Skeletal muscle cell (primary cell): ENCODE measurements around the gene DUSP11.
"Not testable (repeated sequence)": the region's sequence is repeated elsewhere in the genome, so short reads cannot be mapped to it uniquely, and the experiment has no call there.

Source experiments
- DNase-seq: peaks from one replicate; pipeline ENCODE4 v3.0.0-alpha.2; 2010; ENCODE audit warnings: low read depth
- H3K4me3 ChIP-seq: 2 replicates; pipeline ENCODE4 v1.5.1; 2011; ENCODE audit warnings: low read depth, mild to moderate bottlenecking, control low read depth, low read length, moderate library complexity

DUSP11 gene

DNA sequence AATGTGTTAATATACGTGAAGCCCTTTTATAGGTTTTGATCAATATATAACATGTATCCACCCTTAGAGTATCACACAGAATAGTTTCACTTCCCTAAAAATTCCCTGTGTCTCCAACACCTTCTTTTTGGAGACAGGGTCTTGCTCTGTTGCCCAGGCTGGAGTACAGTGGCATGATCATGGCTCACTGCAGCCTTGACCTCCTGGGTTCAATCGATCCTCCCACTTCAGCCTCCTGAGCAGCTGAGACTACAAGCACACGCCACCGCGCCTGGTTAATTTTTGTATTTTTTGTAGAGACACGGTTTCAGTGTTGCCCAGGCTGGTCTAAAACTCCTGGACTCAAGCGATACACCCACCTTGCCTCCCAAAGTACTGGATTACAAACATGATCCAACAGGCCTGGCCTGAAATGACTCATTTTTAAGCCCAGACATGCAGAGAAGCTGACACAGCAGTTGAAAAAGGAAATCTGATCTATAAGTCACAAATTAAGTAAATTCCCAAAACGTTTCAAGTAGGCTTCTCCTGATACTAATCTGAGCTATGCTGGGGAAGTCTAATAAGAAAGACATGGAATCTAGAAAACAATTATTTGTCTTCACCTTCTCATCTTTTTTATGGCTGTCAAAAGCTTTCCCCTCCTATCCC lies 2.9 kb downstream of the DUSP11 start:
- peak; percentile 23 for DNase-seq
- H3K4me3 ChIP-seq: no peak overlapping the region

DNA sequence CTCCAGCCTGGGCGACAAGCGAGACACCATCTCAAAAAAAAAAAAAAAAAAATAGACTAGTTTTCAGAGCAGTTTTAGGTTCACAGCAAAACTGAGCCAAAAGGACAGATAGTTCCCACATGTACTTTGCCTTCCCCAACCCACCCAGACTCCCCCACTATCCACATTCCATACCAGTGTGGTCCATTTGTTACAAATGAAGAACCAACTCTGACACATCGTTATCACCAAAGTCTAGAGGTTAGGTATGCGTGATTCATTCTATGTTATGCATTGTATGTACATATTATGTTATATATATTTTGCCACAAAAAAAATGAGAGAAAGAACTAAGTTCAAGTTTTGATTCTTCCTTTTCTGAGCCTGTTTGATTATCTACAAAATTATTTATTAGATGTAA lies 3.5 kb downstream of the DUSP11 start:
- H3K4me3 ChIP-seq: no peak overlapping the region
- DNase-seq: peak; percentile 30

DNA sequence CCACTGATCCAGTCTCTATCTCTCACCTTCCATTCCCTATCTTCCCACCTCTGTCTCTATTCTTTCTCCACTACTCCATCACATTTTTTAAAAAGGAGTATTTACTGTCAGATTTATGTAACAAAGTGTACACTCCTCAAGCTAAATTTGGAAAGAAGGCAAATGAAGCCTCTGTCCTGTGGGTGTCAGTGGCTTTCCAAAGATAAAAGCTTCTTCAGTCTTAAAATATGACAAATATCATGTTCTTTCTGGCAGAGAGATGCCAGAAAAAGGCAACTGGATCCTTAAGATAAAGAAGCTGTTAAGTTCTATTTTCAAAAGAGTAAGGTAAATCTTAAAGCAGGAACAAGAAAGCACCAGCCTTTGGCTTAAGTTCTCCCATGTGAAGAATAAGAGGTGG lies 7.1 kb downstream of the DUSP11 start:
- no peak for DNase-seq
- H3K4me3 ChIP-seq: no peak overlapping the region

DNA sequence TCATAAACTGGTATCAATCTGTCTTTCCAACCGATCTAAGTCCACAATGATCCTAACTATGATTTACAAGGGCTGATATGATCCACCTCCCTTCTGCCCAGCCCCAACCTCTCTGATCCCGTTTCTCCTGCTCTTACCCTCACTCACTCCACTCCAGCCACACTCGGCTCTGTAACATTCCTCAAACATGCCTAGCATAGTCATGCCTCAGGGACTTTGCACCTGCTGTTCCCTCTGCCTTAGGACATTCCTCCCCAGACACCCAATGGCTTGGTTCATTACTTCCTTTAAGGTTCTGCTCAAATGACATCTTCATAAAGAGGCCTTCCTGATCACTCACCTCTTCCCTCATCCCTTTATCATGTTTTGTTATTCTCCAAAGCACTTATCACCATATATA lies 9.2 kb downstream of the DUSP11 start:
- DNase-seq: no peak
- H3K4me3 ChIP-seq: no peak overlapping the region

DNA sequence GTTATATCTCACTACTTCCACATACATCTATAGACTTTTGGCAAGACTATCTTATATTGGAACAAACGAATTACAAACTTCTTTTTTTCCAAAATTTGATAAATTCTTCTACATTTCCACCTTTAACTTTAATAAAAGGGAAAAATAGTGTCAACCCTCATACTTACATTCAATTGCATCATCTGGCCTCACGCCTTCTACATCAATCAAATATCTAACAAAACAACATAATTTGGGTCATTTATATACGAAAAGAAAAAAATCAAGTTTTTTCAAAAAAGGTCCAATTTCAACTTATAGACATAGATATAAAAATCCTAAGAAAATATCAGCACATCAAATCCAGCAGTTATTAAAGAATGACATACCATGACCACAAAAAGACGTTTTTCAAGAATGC lies 12.9 kb downstream of the DUSP11 start:
- DNase-seq: no peak
- H3K4me3 ChIP-seq: no peak overlapping the region

DNA sequence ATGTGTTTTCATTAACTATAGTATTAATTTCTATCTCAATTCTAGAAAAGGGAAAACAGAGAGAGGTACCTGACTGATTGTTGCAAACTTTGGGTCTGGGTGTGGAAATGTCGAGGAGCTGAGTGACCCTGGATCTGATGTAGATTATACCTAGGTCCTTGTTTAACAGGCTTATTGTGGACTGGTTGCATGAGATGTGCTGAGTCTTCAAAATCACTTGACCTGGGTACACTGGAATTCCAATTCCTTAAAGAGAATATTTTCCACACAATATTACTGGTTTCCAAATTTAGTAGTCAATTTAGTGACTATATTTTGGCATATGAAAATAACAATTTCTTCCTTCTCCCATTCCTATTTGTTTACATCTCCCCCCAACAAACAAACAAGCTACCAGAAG lies 13.6 kb downstream of the DUSP11 start:
- DNase-seq: no peak
- no peak overlapping the region for H3K4me3 ChIP-seq

DNA sequence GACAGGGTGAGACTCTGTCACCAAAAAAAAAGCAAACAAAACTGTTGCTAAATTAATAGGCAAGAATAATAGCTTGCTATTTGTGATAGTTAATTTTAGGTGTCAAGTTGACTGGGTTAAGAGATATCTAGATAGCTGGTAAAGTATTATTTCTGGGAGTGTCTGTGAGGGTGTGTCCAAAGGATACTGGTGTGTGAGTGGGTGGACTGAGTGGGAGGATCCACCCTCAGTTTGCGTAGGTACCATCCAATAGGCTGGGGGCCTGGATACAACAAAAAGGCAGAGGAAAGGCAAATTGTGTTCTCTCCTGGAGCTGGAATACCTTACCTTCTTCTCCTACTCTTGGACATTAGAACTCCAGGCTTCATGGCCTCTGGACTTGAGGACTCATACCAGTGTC lies 15.0 kb downstream of the DUSP11 start:
- DNase-seq: no peak
- H3K4me3 ChIP-seq: no peak overlapping the region

DNA sequence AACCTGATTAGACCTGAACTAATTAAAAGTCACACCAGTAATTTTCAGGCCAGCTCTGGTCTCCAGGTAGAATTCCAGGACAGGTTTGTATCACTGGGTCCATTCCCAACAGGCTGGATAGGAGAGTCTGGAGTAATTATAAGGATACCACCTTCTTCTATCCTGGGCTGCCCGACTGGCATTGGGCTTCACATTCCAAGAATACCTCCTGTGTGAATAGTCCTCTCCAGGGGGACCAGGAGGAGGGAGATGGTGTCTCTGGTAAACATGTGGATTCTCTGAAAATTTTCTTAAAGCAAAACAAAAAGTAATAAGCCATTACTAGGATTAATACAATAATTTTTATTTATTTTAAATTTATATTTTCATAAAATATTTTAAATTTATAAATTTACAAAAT lies 17.3 kb downstream of the DUSP11 start:
- DNase-seq: no peak
- no peak overlapping the region for H3K4me3 ChIP-seq

DNA sequence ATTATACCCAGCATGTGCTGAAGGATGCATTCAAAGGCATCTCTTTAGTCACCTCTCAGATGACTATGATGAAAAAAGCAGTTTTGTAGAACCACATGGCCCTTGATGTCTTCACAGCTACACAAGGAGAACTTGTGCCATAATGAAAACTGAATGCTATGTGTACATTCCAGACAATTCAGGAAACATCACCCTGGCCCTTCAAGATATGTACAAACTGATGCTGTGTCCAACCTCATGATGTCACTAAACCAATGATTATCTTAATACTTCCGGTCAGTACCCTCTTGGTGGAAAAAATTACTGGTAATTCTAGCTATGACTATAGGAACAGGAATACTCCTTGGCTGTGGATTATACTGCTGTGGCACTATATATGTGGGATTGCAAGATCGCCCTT lies 20.0 kb downstream of the DUSP11 start:
- no peak for DNase-seq
- no peak overlapping the region for H3K4me3 ChIP-seq

DNA sequence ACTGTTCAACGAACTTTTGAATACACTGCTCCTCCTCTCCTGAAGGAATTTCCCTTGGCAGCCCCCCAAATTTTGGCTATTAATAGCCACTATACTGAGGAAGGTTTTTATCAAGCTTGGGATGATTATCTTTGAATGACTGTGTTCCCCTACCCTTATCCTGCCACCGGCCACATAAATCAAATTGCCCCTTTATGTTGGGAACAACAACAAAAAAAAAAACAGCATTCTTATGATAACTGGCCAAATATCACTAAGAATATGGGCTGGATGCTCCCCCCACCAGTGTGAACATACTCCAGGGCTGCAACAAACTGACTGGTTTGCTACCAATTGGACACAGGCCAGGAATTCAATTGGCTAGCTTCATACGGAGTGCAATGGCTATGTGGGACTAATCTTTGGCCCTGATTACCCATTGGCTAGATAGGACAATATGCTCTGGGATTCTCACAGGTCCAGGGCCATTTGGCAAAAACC lies 20.6 kb downstream of the DUSP11 start:
- no peak for DNase-seq
- H3K4me3 ChIP-seq: no peak overlapping the region

DNA sequence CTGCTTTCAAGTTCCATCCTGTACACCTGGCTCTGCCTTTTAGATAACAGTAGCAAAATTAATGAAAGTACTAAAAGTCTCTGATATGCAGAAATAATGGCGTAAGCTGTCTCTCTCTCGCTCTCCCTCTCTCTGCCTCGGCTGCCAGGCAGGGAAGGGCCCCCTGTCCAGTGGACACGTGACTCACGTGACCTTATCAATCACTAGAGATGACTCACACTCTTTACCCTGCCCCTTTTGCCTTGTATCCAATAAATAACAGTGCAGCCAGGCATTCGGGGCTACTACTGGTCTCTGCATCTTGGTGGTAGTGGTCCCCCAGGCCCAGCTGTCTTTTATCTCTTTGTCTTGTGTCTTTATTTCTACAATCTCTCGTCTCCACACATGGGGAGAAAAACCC lies 25.6 kb downstream of the DUSP11 start:
- DNase-seq, H3K4me3 ChIP-seq: not testable (repeated sequence)

DNA sequence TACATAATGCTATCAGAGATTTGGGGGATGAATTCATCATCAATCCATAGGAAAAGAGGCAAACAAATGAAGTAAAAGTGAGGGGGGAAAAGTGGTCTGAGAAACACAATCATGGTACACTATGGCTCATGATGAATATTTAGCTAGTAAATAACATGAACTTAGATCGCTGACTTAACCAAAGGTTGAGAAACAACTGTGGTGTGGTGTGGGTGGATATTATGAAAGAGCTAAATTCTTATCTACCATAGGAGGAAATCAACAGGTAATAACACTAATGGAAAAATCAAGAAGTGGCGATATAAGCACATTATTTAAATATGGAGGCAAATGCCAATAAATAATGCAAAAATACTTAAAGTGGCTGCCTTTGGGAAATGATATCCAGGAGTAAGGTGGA lies 30.6 kb downstream of the DUSP11 start:
- H3K4me3 ChIP-seq: no peak overlapping the region
- DNase-seq: no peak

DNA sequence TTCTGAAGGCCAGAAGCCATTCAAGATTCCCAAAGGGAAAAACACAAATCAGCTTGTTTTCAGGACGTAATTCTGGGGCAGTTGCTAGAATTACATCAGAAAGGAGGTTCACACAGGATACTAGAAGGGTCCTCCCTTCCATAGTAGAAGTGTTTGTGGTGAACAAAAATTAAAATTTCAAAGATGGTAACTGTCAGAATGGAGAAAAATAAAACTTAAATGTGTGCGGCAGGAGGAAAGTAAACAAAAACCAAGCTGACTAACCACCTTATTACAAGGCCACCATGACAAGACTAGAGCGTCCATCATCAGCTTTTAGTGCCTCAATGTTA lies 33.1 kb downstream of the DUSP11 start:
- no peak overlapping the region for H3K4me3 ChIP-seq

DNA sequence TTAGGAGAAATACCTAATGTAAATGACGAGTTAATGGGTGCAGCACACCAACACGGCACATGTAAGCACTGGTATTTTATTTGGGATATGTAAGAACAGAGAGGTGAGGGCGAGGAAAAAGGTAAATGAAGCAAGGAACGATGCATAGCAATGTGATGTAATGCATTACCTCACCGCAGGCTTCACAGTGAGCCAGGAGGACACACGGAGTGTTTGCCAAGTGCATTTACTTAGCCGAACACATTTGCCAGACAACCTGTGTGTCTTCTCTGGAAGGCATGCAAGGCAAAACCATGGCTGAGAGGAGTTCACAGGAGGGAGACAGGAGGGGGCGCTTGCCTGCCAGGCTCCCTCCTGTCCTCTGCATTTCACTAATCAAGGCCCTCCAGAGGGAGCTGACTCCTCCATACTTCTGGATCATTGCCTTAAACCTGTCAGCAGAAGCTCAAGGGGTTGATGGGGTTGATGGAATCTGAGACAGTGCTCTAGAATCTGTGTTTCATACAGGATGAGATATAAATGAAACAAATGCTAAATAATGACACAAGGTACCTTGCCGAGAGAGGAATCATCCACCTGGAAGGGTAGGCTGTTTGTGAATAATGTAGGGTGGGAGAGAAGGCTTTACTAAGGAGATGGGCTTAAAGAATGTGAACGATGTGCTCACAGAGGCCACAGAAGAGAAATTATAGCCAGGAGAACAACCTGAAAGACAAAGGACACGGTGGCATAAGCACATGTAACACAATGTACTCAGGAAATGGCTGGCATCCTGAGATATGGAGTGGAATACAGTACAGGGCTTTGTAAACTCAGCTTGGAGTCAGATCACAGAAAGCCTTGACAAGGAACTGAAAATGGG lies 33.7 kb downstream of the DUSP11 start:
- H3K4me3 ChIP-seq: no peak overlapping the region
- no peak for DNase-seq

More for the DNA sequence above, 33.1 kb downstream of the DUSP11 start:
- DNase-seq: no peak

DNA sequence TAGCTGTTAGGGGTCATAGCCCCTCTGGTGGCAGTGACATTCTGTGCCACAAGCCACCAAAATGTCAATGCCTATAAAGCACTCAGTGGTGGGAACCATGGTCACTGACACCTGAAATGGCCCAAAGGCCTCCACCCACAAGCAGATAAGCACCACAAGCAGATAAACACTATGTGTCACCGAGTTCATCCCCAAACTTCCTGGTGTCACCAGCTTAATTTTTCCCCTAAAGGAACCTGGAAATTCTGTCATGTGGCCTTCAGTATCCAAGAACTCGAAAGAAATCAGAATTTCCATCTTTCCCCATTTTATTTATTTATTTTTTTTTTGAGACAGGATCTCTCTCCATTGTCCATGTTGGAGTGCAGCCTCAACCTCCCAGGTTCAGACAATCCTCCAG lies 39.1 kb downstream of the DUSP11 start:
- H3K4me3 ChIP-seq: no peak overlapping the region
- no peak for DNase-seq

DNA sequence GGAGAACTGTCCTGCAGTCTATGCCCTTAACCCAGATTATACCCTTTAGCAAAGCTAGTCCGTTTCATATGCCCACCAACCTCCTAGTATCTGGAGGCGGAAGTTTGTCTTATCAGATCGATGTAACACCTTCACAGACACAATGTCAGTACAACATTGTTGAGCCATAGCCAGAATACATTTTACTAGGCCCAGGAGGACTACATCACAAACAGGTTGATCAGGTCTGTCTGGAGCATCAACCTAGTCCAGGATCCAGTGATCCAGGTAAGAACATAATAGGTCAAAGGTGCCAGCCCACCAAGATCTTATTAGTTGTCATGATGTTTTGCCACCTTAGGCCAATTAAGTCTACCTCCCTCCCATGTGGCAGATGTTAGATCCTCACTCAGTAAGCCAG lies 40.8 kb downstream of the DUSP11 start:
- H3K4me3 ChIP-seq: no peak overlapping the region
- DNase-seq: no peak

DNA sequence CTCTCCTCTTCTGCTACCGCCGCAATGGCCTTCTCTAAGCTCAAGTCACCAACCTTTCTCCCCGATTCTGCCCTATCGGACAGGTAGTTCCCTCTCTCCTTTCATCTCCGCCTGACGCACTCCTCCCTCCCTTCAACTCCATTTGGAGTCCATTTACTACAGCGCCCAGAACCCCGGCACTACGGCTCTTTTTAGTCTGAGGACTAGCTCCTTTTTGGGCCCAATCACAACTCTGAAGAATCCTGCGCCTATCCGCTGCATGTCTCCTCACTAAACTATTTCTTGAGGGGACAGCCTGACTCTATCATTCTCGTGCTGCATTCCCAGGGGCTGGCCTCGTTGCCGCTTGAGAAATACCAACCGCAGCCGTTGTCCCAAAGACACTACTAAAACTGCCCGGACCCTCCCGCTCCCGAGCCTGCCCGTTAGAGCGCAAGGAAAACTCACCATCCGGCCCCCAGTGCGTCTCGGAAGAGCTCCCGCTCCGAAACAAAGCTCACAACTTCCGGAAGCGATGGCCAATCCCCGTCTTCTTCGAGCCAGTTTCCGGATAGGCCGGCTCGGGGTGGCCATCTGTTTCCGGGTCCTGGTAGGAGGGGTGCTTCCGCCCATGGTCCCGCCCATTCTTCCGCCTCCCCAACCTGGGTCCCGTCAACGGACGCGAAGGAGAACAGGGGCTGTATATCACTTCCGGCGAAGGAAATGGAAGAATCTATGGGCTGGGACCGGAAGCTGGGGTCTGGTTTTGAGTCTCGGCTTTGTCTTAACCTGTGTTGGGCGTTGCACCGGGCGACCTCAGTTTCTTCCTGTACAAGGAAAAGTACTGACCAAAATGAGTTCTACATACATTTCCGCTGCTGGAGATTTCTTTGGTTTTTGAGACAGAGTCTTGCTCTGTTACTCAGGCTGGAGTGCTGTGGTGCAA lies 42.8 kb downstream of the DUSP11 start, which contains the start of gene TPRKB:
Gene TPRKB (minus strand): TSS at position 491 of the 925 bp plus-strand sequence. CDS start 2,776 bp downstream, outside the sequence.
- peak; percentile 92 for DNase-seq
- H3K4me3 ChIP-seq: peak within 1 kb of the TSS; percentile 83

DNA sequence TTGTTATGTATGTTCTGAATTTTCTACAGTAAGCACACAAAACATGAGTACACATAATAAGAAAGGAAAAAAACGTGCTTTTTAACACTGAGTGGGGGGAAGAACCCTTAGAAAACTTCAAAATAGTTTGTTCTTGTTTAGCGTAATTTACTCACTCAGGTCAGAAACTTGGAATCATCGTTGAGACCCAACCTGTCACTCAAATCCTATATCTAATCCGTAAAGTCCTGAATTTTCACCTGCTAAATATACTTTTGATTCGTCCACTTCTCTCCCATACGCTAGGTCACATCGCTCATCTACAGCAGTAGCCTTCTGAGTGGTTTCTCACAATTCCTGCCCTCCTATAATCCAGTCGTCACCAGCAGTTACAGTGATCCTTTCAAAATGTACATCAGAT lies 43.5 kb downstream of the DUSP11 start:
- peak overlapping the region; percentile 83 for H3K4me3 ChIP-seq
- no peak for DNase-seq

DNA sequence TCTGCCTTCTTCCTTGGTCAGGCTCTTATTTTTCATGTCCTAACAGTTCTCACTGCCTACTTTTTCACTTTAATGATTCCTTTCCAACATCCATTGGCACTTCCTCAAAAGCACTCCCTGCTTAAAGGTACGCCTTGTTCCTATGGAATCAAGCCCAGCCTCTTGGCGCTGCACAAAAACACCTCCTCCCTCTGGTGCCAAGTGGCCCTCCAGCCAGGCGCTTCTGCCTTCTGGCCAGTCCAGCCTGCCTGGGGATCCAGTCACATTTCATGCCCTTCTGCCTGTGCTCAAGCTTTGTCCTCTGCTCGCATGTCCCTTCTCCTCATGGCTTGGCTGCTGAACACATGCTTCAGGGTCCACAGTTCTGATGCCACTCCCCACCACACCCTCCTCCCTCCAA lies 49.1 kb downstream of the DUSP11 start:
- no peak overlapping the region for H3K4me3 ChIP-seq
- no peak for DNase-seq

DNA sequence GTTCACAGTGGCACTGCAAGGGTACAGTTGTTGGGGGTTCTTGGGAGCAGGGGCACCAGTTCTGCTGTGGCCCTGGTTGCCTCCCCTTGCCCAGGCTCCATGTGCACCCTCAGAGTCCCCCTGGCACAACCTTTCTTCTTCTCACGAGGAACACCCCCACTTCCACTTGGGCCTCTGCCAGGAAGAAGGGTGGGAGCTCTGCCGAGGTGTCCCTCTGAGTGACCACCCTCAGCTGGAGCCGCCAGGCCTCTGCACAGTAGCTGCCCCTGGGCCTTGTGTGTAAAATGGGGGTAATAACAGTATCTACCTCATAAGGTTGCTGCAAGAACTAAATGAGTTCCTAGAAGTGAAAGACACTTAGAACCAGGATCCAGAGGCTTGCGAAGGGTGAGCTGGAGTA lies 51.2 kb downstream of the DUSP11 start:
- H3K4me3 ChIP-seq: no peak overlapping the region

More for the DNA sequence above, 51.2 kb downstream of the DUSP11 start:
- DNase-seq: no peak
